ENCODE results near the gene DNAJC8.

The DNAJC8 gene

GRCh38 chr1:28170001-28170596 is 62.7 kb downstream of the DNAJC8 start:
- DNase-seq: peak; percentile 75

GRCh38 chr1:28163496-28164161 is 69.2 kb downstream of the DNAJC8 start:
- DNase-seq: no peak

GRCh38 chr1:28162151-28162550 is 70.7 kb downstream of the DNAJC8 start:
- peak; percentile 62 for DNase-seq

- no peak for DNase-seq
These were observed 71.1 kb downstream of the DNAJC8 start for GRCh38 chr1:28161751-28162150.

- DNase-seq: no peak
These were observed 72.0 kb downstream of the DNAJC8 start for GRCh38 chr1:28160782-28161266.

- DNase-seq: no peak
These were observed 73.1 kb downstream of the DNAJC8 start for GRCh38 chr1:28159680-28160079.

GRCh38 chr1:28159243-28159642 is 73.6 kb downstream of the DNAJC8 start:
- no peak for DNase-seq

GRCh38 chr1:28157894-28158293 is 74.9 kb downstream of the DNAJC8 start:
- DNase-seq: no peak

GRCh38 chr1:28156821-28157220 is 76.0 kb downstream of the DNAJC8 start:
- no peak for DNase-seq

GRCh38 chr1:28155628-28156027 is 77.2 kb downstream of the DNAJC8 start:
- no peak for DNase-seq

GRCh38 chr1:28154078-28154594 is 78.7 kb downstream of the DNAJC8 start:
- no peak for DNase-seq

Measured in DMS53 (cell line).